SK-N-MC (cell line): Measurements from ENCODE around the gene HEPN1.
A peak's percentile ranks its signal among the peaks of the same experiment; 100 is the strongest.

Experiments
- DNase-seq: peaks from one replicate; pipeline ENCODE4 v3.0.0-alpha.2; 2011; ENCODE audit warnings: low read depth, low spot score
- H3K27ac ChIP-seq: fragments of 200-600 bp; sonication (generic); 2 replicates; pipeline ENCODE4 v1.5.1; 2016; ENCODE audit warnings: mixed run types
- H3K36me3 ChIP-seq: fragments of 200-600 bp; sonication (generic); 2 replicates; pipeline ENCODE4 v1.6.1; 2017; ENCODE audit warnings: antibody characterized with exemption, low read length, mixed read lengths; ENCODE audit not compliant: insufficient read depth
- H3K4me3 ChIP-seq: fragments of 200-600 bp; sonication (generic); 2 replicates; pipeline ENCODE4 v1.5.1; 2016
- H3K9ac ChIP-seq: fragments of 200-600 bp; sonication (generic); 2 replicates; pipeline ENCODE4 v1.8.0; 2017; ENCODE audit warnings: mixed run types, mixed read lengths; ENCODE audit not compliant: insufficient read length
- H3K9me3 ChIP-seq: fragments of 200-600 bp; sonication (generic); 2 replicates; pipeline ENCODE4 v1.6.1; 2017; ENCODE audit warnings: low read depth, mild to moderate bottlenecking, antibody characterized with exemption, low read length, moderate library complexity, mixed read lengths
- EZH2 ChIP-seq: fragments of 200-600 bp; sonication (generic); IDR thresholded peaks from one replicate; pipeline ENCODE4 v1.6.1; 2017; ENCODE audit warnings: antibody characterized with exemption
- FOXP2 ChIP-seq: optimal IDR thresholded peaks from 2 replicates; pipeline ENCODE3; 2011; ENCODE audit warnings: mild to moderate bottlenecking, moderate library complexity; ENCODE audit not compliant: insufficient read depth; ENCODE audit errors: extremely low read length, control extremely low read depth
- POLR2AphosphoS5 ChIP-seq: IDR thresholded peaks from 2 replicates; pipeline ENCODE4 v1.6.1; 2012; ENCODE audit warnings: mild to moderate bottlenecking, low read depth, low read length, borderline replicate concordance

The HEPN1 gene

DNA sequence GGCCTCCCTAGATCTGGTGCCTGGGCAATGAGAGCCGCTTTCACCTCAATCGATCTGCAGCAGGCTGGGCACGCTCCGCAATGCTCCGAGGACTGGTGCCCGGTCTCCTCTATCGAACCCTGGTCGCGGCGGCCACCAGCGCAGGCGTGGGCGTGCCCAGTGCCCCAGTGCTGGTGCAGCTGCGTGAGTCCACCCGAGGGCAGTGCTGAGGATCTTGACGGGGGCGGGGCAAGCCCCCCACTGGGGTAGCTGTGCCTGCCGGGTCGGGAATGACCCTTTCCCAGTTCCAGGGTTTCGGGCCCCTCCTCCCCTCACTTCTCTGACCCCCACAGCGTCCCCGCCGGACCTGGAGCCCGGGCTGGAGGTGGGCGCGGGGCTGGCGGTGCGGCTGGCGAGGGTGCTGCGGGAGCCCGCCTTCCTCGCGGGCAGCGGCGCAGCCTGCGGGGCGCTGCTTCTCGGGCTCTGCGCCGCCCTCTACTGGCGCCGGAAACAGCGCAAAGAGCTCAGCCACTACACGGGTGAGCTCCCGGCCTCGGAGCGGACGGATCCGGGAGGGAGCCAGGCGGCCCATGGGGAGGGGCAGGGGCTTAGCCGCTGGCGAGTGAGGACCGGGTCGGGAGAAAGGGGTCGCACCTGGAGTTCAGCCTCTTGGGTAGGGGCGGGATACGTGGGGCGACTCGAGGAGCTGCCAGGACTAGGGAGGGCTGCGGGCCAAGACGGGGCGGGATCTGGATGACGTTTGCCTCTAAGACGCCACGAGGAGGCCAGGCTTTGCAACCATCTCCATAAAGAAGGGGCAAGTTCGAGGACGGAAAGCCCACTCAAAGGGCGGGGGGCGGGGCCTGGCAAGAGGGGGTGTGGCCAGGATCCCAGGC is 42.9 kb upstream of the HEPN1 start:
- TF ChIP-seq EZH2 (no peak), FOXP2 (no peak), POLR2AphosphoS5 (no peak; the same call in 1 of the 2 replicates)
- DNase-seq, result peak; percentile 57

GRCh38 chr11:124876818-124877630 is 42.0 kb upstream of the HEPN1 start:
- peak overlapping the region; percentile 97 for H3K4me3 ChIP-seq
- no peaks in the 10 kb centered on the region for H3K36me3 ChIP-seq
- no peak for DNase-seq
- no peaks in the 10 kb centered on the region for H3K9me3 ChIP-seq
- no peak for TF ChIP-seq EZH2
- no peak for TF ChIP-seq FOXP2
- TF ChIP-seq POLR2AphosphoS5, result no peak
- no peak overlapping the region for H3K27ac ChIP-seq
- H3K9ac ChIP-seq, result no peak overlapping the region

More for the DNA sequence above, 42.9 kb upstream of the HEPN1 start:
- Histone ChIP-seq H3K4me3 (peak overlapping the region; percentile 97), H3K27ac (no peak overlapping the region), H3K9ac (peak overlapping the region; percentile 90), H3K36me3 (no peaks in the 10 kb centered on the region), H3K9me3 (no peaks in the 10 kb centered on the region)

DNA sequence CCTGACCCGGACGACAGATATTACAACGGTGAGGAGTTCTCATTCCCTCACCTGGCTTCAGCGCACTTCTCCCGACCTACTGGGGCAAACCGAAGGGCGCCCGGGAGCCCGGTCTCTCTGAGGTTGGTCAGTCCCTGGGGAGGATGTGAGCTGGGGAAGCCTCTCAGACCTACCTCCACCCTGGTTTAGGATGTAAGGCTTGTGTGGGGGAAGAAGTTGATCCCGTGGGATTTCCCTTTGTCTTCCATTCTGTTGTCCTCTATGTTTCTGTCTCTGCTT is 41.5 kb upstream of the HEPN1 start:
- Histone ChIP-seq H3K9ac (no peak overlapping the region), H3K36me3 (no peaks in the 10 kb centered on the region), H3K4me3 (no peak overlapping the region), H3K27ac (no peak overlapping the region), H3K9me3 (no peaks in the 10 kb centered on the region)
- DNase-seq, result no peak
- TF ChIP-seq FOXP2 (no peak), POLR2AphosphoS5 (no peak), EZH2 (no peak)

DNA sequence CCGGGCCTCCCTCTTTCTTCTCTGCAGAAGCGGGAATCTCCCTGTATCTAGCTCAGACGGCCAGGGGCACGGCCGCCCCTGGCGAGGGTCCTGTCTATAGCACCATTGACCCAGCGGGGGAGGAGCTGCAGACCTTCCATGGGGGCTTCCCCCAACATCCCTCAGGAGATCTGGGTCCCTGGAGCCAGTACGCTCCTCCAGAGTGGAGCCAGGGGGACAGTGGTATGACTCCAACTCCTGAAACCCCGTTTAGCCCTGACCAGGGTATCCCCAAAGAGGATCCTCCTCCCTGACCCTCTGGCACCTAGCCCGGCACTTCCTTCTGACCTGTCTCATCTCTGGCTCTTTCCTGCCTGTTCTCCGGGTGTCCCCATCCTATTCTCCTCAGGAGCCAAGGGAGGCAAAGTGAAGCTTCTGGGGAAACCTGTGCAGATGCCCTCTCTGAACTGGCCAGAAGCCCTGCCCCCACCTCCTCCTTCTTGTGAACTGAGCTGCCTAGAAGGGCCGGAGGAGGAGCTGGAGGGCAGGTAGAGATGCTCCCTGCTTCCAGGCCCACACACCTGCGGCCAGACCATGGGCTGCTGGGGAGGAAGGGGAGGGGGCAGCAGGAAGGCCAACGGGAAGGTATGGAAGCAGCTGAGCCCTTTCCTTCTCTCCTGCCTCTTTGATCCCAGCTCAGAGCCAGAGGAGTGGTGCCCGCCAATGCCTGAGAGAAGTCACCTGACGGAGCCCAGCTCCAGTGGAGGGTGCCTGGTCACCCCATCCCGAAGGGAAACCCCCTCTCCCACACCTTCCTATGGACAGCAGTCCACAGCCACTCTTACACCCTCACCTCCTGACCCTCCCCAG is 40.9 kb upstream of the HEPN1 start:
- H3K4me3 ChIP-seq, result no peak overlapping the region
- TF ChIP-seq FOXP2, result no peak
- TF ChIP-seq EZH2, result no peak
- TF ChIP-seq POLR2AphosphoS5, result no peak
- no peak for DNase-seq
- H3K9ac ChIP-seq, result no peak overlapping the region
- no peak overlapping the region for H3K27ac ChIP-seq
- H3K36me3 ChIP-seq, result no peaks in the 10 kb centered on the region
- H3K9me3 ChIP-seq, result no peaks in the 10 kb centered on the region

DNA sequence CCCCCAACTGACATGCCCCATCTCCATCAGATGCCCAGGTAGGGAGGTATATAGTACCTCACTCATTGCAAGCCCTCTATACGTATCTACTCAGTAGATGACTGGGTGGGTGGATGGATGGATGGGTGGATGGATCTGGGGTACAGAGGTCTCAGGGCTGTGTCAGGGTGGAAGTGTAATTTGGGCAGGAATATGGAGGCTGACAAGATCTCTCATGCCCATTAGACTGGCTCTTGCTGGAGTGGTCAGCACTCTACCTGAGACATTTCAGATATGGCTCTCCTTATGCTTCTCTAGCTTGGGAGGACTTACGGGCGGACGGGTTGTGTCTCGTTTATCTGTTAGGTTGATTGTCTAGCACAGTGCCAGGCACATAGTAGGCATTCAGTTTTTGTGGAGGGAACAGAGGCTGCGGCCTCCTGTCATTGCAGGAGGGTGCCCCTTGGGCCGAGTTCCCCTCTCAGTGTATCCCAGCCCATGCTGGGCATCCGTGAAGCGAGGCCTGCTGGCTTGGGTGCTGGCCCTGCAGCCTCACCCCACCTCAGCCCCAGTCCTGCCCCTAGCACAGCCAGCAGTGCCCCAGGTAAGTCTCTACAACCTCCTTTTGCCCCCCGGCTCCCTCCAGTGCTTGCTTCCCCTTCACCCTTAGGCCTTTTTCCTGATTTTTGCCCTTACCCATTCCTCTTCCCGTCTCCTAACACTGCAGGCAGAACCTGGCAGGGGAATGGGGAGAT is 40.1 kb upstream of the HEPN1 start:
- no peak for DNase-seq
- TF ChIP-seq POLR2AphosphoS5, result no peak
- no peak for TF ChIP-seq FOXP2
- no peak for TF ChIP-seq EZH2
- H3K9me3 ChIP-seq, result no peaks in the 10 kb centered on the region
- H3K36me3 ChIP-seq, result no peaks in the 10 kb centered on the region
- H3K4me3 ChIP-seq, result no peak overlapping the region
- no peak overlapping the region for H3K9ac ChIP-seq
- no peak overlapping the region for H3K27ac ChIP-seq

GRCh38 chr11:124879493-124880289 is 39.4 kb upstream of the HEPN1 start:
- H3K4me3 ChIP-seq, result no peak overlapping the region
- no peaks in the 10 kb centered on the region for H3K36me3 ChIP-seq
- TF ChIP-seq EZH2 (no peak), POLR2AphosphoS5 (no peak), FOXP2 (no peak)
- H3K27ac ChIP-seq, result no peak overlapping the region
- no peak overlapping the region for H3K9ac ChIP-seq
- DNase-seq, result no peak
- H3K9me3 ChIP-seq, result no peaks in the 10 kb centered on the region

DNA sequence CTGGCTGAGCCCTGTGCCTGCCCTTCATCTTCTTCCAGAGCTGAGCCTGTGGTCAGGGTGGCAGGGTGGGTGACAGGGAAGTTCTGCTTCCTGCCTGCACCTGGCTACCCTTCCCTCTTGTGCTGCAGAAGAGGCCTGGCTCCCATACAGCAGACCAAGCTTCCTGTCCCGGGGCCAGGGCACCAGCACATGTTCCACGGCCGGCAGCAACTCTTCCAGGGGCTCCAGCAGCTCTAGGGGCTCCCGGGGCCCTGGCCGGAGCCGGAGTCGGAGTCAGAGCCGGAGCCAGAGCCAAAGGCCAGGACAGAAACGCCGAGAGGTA is 38.8 kb upstream of the HEPN1 start:
- Histone ChIP-seq H3K9me3 (no peaks in the 10 kb centered on the region), H3K27ac (no peak overlapping the region), H3K9ac (no peak overlapping the region), H3K36me3 (no peaks in the 10 kb centered on the region), H3K4me3 (no peak overlapping the region)
- no peak for TF ChIP-seq POLR2AphosphoS5
- no peak for TF ChIP-seq FOXP2
- TF ChIP-seq EZH2, result no peak
- DNase-seq, result no peak
